ENCODE measurements around the gene NPLOC4.

DNA sequence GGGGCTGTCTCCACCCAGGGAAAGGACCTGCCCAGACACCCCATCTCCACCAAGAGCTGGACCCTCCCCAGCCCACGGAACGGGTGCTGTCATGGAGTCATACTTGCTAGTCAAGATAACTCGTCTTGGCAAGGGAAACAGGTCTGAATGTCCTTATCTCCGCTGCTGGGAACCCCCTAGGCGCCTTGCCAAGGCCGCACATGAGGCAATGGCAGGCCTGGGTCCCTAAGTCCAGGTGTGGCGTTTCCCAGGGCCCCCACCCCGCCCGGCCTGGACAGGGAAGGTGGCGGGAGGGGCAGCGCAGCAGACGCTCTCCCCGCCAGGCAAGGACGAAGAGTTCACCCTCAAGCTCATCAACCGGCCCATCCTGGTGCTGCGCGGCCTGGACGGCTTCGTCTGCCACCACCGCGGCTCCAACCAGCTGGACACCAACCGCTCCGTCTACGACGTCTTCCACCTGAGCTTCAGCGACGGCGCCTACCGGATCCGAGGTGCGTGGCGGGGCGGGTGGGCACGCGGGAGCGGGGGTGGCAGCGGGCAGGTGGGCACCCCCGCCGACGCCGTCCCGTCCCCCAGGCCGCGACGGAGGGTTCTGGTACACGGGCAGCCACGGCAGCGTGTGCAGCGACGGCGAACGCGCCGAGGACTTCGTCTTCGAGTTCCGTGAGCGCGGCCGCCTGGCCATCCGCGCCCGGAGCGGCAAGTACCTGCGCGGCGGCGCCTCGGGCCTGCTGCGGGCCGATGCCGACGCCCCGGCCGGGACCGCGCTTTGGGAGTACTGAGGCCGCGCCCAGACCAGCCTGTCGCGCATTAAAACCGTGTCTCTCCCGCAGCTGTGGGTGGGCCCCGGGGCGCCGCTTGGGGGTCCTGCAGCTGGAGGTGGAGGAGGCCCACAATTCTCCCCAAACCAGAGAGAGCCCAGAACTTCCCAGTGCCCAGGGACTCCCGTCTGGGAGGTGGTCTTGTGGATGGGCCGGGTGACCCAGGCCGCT is 100.3 kb downstream of the NPLOC4 start:
- TF ChIP-seq, protein P1, sequence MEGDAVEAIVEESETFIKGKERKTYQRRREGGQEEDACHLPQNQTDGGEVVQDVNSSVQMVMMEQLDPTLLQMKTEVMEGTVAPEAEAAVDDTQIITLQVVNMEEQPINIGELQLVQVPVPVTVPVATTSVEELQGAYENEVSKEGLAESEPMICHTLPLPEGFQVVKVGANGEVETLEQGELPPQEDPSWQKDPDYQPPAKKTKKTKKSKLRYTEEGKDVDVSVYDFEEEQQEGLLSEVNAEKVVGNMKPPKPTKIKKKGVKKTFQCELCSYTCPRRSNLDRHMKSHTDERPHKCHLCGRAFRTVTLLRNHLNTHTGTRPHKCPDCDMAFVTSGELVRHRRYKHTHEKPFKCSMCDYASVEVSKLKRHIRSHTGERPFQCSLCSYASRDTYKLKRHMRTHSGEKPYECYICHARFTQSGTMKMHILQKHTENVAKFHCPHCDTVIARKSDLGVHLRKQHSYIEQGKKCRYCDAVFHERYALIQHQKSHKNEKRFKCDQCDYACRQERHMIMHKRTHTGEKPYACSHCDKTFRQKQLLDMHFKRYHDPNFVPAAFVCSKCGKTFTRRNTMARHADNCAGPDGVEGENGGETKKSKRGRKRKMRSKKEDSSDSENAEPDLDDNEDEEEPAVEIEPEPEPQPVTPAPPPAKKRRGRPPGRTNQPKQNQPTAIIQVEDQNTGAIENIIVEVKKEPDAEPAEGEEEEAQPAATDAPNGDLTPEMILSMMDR (IDR thresholded peaks at IDR 0.05) = no peak
- no peak for TF ChIP-seq EZH2 (IDR thresholded peaks at IDR 0.05; ENCODE audit: borderline replicate concordance, insufficient read depth, low read depth, low read length, poor library complexity, severe bottlenecking)
